GM18502 (cell line): Measurements from ENCODE around the gene PEX26.
"Not testable (repeated sequence)": the region's sequence is repeated elsewhere in the genome, so short reads cannot be mapped to it uniquely, and the experiment has no call there.

Source experiments
- ATAC-seq: cut with Tn5 transposase; IDR thresholded peaks from one replicate; pipeline ENCODE4 v1.9.1; 2021; ENCODE audit warnings: mild to moderate bottlenecking; ENCODE audit not compliant: unreplicated experiment, poor library complexity

The PEX26 gene

GRCh38 chr22:18056161-18056666 lies 21.6 kb upstream of the PEX26 start:
- ATAC-seq, result peak; percentile 38

DNA sequence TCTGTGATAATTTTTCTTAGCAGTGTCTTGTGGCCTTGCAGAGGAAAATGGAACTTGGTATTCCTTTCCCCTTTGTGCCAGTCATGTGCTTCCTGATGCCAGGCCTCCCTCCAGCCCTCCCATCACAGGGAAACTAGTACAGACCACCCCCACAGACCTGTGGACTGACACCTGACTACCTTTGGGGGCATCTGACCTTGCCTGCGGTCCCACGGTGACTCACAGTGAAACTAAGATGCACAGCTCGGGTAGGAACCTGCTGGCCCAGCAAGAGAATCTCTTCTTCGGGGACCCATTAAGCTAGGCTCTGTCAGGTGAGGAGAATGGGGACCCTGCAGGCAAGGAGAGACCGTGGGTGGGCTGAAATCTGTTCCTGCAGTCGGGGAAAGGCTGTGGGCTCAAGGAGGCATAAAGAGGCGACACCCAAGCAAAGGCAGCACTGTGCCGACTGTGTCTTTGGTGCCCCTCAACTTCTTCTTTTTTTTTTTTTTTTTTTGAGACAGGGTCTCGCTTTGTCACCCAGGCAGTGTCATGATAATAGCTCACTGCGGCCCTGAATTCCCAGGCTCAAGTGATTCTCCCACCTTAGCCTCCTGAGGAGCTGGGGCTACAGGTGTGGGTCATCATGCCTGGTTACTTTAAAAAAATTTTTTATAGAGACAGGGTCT lies 20.8 kb upstream of the PEX26 start:
- ATAC-seq, result peak; percentile 72

DNA sequence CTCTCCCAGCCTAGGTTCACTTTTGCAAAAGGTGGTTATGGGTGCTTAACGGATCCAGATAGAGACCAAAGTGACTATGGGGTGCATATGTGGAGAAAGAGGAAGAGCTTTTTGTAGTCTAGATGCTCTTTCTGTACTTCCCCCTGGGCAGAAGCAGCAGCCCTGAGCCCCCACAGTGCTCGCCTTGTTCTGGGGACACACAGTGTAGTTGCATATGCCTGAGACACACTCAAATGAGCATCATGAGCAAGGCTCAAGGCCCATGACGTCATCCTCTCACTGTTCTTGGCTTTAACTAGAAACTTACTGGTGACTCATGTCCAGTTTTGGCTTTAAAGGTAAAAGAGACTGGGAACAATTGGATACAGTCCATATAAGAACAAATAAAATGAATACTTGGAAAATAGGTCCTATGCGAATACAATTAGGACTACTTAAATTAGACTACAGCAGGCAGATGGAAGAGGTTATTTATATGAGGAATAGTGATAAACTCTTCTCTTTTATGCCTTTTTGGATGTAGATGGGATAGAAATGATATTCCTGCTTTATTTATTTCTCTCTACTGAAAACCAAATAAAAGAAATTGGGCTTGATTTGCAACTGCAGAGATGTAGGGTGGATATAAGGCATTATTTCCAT lies 20.1 kb upstream of the PEX26 start:
- ATAC-seq, result peak; percentile 55

GRCh38 chr22:18058371-18059093 lies 19.3 kb upstream of the PEX26 start:
- ATAC-seq, result no peak

- no peak for ATAC-seq
Observed at GRCh38 chr22:18059094-18059417, 18.7 kb upstream of the PEX26 start.

- ATAC-seq, result no peak
Observed at GRCh38 chr22:18059473-18059872, 18.3 kb upstream of the PEX26 start.

DNA sequence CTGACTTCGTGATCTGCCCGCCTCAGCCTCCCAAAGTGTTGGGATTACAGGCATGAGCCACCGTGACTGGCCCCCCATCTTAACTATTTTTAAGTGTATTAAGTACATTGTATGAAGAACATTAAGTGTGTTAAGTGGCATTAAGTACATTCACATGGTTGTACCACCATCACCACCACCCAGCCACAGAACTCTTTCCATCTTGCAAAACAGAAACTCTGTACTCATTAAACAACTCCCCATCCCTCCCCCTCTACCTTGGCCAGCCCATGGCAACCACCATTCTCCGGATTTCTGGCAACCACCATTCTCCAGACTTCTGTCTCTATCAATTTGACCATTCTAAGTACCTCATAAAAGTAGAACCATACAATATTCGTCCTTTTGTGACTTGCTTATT lies 17.8 kb upstream of the PEX26 start:
- no peak for ATAC-seq

GRCh38 chr22:18060646-18061620 lies 16.9 kb upstream of the PEX26 start:
- no peak for ATAC-seq

GRCh38 chr22:18062421-18062820 lies 15.4 kb upstream of the PEX26 start:
- ATAC-seq, result no peak

DNA sequence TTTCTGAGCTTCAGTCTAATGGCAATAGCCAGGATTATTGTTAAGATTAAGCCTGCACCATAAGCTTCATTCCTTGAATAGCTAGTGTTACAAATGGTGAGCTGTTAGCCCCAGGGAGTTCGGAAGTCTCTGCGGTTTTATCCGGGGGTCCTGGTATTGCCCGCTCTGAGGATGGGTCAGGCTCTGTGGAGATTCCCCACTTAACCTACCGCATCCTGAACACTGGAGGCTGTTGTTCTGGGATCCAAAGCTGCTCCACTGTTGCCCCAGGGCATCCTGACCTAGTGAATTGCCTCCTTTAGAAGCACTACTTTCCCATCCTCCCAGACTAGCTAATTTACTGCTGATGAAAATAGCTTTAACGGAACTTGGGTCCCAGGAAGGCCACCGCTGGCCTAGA lies 14.5 kb upstream of the PEX26 start:
- ATAC-seq, result no peak

DNA sequence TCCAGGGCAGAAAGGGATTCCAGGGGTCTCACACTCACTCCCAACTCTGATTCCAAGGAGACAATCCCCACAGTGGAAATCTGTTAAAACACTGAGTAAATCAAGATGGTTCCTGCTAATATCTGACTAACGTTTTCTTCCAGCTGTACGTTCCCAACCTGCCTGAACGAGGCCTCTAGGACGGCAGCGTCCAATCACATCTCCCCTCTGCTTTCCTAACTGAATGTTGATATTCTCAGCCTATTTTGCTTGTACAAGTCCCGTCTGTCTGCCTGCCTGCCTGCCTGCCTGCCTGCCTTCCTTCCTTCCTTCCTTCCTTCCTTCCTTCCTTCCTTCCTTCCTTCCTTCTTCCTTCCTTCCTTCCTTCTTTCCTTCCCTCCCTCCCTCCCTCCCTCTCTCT lies 14.1 kb upstream of the PEX26 start:
- not testable (repeated sequence) for ATAC-seq

GRCh38 chr22:18064636-18065035 lies 13.2 kb upstream of the PEX26 start:
- ATAC-seq, result no peak

DNA sequence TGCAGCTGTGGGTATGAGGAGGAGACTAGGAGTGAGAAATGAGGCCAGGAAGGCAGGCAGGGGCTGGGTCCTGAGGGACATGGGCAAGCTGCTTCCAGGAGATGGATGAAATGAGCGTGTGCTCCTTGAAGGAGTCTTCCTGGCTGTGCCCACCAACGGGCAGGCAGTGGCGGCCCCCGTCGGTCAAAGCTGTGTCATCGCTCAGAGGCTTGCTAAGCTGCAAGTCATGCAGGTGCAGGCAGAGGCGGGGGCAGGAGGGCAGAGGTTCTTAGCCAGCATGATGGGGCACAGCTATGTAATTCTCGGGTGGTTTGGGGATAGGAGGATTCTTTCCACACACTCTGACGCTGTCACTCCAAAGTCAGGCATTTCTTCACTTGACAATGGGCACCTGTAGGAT lies 12.5 kb upstream of the PEX26 start:
- ATAC-seq, result no peak

- no peak for ATAC-seq
Observed at GRCh38 chr22:18066181-18066859, 11.5 kb upstream of the PEX26 start.

DNA sequence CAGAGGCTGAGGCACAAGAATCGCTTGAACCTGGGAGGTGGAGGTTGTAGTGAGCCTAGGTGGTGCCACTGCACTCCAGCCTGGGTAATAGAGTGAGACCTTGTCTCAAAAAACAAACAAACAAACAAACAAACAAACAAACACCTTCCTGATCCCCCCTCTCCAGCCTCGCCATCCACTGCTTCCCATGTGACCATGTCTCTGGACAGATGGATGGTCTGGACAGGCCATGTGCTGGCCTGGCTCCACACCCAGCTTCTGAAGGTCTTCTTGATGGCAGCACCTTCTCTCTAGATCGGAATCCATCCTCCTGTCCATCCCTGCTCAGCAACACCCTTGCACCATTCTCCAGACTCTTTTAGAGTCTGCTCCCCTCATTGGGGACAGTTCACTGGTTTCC lies 10.7 kb upstream of the PEX26 start:
- ATAC-seq, result no peak

DNA sequence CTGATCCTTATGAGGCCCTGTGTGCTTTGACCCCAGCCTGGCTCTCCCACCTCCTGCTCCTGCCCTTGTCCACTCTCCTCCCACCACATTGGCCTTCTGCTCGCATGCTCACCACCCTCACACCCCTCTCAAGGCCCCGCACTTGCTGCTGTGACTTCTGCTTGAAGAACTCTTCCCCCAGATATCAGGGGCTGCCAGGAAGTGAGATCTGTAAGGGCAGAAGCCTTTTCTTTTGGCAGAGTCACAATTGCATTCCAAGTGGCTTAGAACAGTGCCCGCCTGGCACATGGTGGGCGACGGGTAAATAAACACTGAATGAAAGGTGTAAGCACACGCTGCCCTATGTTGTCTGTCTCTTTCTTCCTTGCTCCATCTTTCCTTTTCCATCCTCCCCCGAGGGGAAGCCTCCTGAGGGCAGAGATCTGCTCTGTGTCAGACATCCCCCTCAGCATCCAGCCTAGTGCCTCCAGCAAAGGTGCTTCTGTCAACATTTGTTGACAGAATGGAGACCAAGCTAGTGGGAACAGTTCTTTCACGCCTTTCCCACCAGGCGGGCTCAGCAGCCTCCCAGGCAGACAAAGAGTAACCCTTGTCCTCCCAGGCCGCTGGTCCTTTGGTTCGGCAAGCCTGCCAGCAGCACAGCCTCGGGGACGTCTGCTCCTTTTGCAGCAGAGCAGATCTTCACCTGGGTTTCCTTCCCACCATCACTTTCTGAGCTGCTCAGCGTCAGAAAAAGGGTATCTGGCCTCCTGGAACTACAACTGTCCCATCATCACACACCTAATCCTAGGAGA lies 10.0 kb upstream of the PEX26 start:
- no peak for ATAC-seq

DNA sequence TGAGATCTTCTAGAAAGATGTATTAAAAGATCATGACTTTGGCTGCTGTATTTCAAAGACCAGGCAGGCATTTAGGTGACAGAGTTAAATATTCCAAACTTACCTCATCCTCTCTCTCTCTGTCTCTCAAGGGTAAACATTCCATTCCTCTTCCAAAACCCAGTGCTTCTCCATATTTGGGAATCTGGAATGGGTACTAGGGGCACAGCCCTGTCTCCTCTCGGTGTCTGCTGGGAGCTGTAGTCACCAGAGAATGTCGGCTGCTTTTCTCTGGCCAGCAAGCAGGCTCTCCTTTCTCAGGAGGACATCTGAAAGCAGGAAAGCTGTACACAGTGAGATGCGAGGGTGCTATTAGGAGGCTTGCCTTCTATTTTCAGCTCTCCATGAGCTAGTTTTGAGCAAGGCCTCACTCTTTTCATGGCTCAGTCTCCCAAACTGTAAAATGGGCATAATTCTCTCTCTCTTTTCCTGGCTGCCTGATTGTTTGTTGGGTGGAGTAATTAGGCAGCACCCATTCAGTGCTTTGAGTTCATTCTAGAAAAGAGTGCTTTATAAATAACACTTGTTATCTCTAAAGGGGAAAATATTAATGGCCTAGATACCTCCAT lies 9.3 kb upstream of the PEX26 start:
- no peak for ATAC-seq

DNA sequence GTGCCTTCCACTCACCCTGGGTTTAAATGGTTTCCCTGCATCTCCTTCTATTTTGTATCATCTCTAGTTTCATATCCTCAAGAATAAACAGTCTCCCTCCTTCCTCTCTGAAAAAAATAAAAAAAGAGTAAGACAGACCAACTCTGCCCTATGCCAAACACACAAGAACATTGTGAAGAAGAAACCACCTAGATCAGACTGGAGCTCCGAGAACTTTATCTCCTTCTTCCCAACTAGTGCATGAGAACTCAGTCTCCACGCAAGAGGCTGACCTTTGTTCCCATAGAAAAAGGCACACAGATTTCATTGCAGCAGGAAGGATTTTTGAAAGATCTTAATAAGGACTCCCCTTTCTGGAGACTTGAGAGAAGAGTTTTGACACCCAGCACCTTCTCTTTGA lies 8.7 kb upstream of the PEX26 start:
- no peak for ATAC-seq

DNA sequence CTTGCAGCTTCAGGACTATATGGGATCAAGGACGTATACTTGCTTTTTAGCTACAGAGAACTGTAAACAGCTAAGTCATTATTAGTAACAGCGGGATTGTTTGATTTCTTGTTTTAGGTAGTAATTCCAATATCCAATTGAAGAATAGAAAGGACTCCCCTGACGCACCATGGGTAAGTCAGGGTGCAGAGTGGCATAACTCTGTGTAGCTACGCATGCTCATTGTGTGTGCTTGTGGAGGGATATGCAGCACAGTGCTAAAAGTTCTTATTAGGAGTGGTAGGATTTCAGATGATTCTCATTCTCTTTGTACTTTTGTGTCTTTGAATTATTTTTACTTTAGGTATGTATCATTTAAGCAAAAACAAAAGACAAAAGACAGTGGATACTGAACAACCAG lies 7.7 kb upstream of the PEX26 start:
- ATAC-seq, result no peak
